Urinary bladder (tissue), 4 donors: Measurements from ENCODE around the gene OR52B2. TPM values are rescaled to one million over a fixed set of nuclear protein-coding genes. Genes with fewer than 3 reads are reported as not detected.
"Not testable (repeated sequence)": the region's sequence is repeated elsewhere in the genome, so short reads cannot be mapped to it uniquely, and the experiment has no call there.

Source experiments
- DNase-seq: peaks from one replicate; pipeline ENCODE4 v3.0.0-alpha.2; 2015; ENCODE audit errors: extremely low spot score
- H3K27ac ChIP-seq: one replicate; pipeline ENCODE4 v1.5.1; 2013; ENCODE audit warnings: low read depth, mild to moderate bottlenecking, moderate library complexity
- H3K36me3 ChIP-seq: one replicate; pipeline ENCODE4 v1.6.1; 2013; ENCODE audit warnings: mild to moderate bottlenecking, moderate library complexity; ENCODE audit not compliant: insufficient read depth
- H3K4me1 ChIP-seq: one replicate; pipeline ENCODE4 v1.6.1; 2013; ENCODE audit warnings: mild to moderate bottlenecking, moderate library complexity; ENCODE audit not compliant: insufficient read depth
- H3K4me3 ChIP-seq: one replicate; pipeline ENCODE4 v1.5.1; 2013; ENCODE audit warnings: low read depth, low read length
- WGBS: extraction: QIAGEN DNeasy Blood & Tissue Kit; methylation state at CpG from one replicate; pipeline ENCODE4 v1.1.7; 2013; 5-methylcytosine and 5-hydroxymethylcytosine counted together
- polyA plus RNA-seq: library from polyadenylated mRNA; stranded (reverse); fragments of 200-250 nt; gene quantifications from one replicate; pipeline ENCODE4 v1.2.3, GENCODE V29; 2013
- total RNA-seq: library from RNA; depleted of rRNA; stranded (reverse); fragments of >200 nt; gene quantifications from one replicate; pipeline ENCODE4 v1.2.3, GENCODE V29; 2014
- donor health status: healthy with polysubstance abuse.
- donor health status: healthy.

The OR52B2 gene
- total and polyA plus RNA-seq, 2 donors: not detected

- no peaks in the 10 kb centered on the region for H3K4me1 ChIP-seq
- H3K4me3 ChIP-seq: no peak within 1 kb of the TSS
- no peaks in the 10 kb centered on the region for H3K36me3 ChIP-seq
- no peak for DNase-seq
- 98% methylated on average over 5 of the region's 5 CpGs for WGBS
- H3K27ac ChIP-seq: no peak within 1 kb of the TSS
Observed at GRCh38 chr11:6199174-6199810, 29.2 kb upstream of the OR52B2 start, which contains the start of gene OR52W1. TSS of gene OR52W1 (plus strand) at chr11:6199224. CDS start at chr11:6199224, 0 bp downstream.

GRCh38 chr11:6197466-6198200 is 27.5 kb upstream of the OR52B2 start:
- WGBS: 78% methylated on average over 4 of the region's 4 CpGs
- no peaks in the 10 kb centered on the region for H3K36me3 ChIP-seq
- H3K4me3 ChIP-seq: no peak overlapping the region
- no peak overlapping the region for H3K27ac ChIP-seq
- DNase-seq: no peak
- no peaks in the 10 kb centered on the region for H3K4me1 ChIP-seq

GRCh38 chr11:6196396-6196795 is 26.3 kb upstream of the OR52B2 start:
- no peak for DNase-seq
- Histone ChIP-seq H3K4me3 (no peak overlapping the region), H3K27ac (no peak overlapping the region), H3K4me1 (no peaks in the 10 kb centered on the region), H3K36me3 (no peaks in the 10 kb centered on the region)
- WGBS: 33% methylated on average over 4 of the region's 4 CpGs

- 69% methylated on average over 1 of the region's 1 CpG for WGBS
Observed at GRCh38 chr11:6194065-6194581, 24.0 kb upstream of the OR52B2 start.

GRCh38 chr11:6191742-6192141 is 21.6 kb upstream of the OR52B2 start:
- no peak overlapping the region for H3K4me3 ChIP-seq
- DNase-seq: no peak

More at GRCh38 chr11:6194065-6194581, 24.0 kb upstream of the OR52B2 start:
- no peak overlapping the region for H3K4me3 ChIP-seq
- H3K27ac ChIP-seq: no peak overlapping the region
- no peak for DNase-seq
- H3K36me3 ChIP-seq: no peaks in the 10 kb centered on the region
- no peaks in the 10 kb centered on the region for H3K4me1 ChIP-seq

GRCh38 chr11:6175440-6175839 is 5.3 kb upstream of the OR52B2 start:
- peaks cover 1% of the 10 kb centered on the region for H3K36me3 ChIP-seq
- no peak for DNase-seq
- H3K4me3 ChIP-seq: no peak overlapping the region
- H3K27ac ChIP-seq: no peak overlapping the region
- 56% methylated on average over 2 of the region's 2 CpGs for WGBS
- no peaks in the 10 kb centered on the region for H3K4me1 ChIP-seq

More at GRCh38 chr11:6191742-6192141, 21.6 kb upstream of the OR52B2 start:
- no peaks in the 10 kb centered on the region for H3K4me1 ChIP-seq
- no peaks in the 10 kb centered on the region for H3K36me3 ChIP-seq
- H3K27ac ChIP-seq: no peak overlapping the region

GRCh38 chr11:6156628-6157359 is 13.3 kb downstream of the OR52B2 start:
- H3K4me1 ChIP-seq: no peaks in the 10 kb centered on the region
- no peak for DNase-seq
- H3K4me3 ChIP-seq: no peak overlapping the region
- no peak overlapping the region for H3K27ac ChIP-seq
- no peaks in the 10 kb centered on the region for H3K36me3 ChIP-seq
- 78% methylated on average over 7 of the region's 7 CpGs for WGBS

GRCh38 chr11:6152126-6152525 is 18.0 kb downstream of the OR52B2 start:
- Histone ChIP-seq H3K4me3 (no peak overlapping the region), H3K4me1 (no peaks in the 10 kb centered on the region), H3K36me3 (no peaks in the 10 kb centered on the region), H3K27ac (no peak overlapping the region)
- no peak for DNase-seq
- WGBS: 89% methylated on average over 2 of the region's 2 CpGs

GRCh38 chr11:6151117-6151516 is 19.0 kb downstream of the OR52B2 start:
- no peaks in the 10 kb centered on the region for H3K36me3 ChIP-seq
- WGBS: 19% methylated on average over 1 of the region's 1 CpG
- DNase-seq: no peak
- H3K4me3 ChIP-seq: no peak overlapping the region
- no peaks in the 10 kb centered on the region for H3K4me1 ChIP-seq
- H3K27ac ChIP-seq: no peak overlapping the region

GRCh38 chr11:6143737-6144136 is 26.4 kb downstream of the OR52B2 start:
- not testable (repeated sequence) for H3K4me1 ChIP-seq, H3K4me3 ChIP-seq, H3K36me3 ChIP-seq, DNase-seq, H3K27ac ChIP-seq
- WGBS: 74% methylated on average over 17 of the region's 21 CpGs

GRCh38 chr11:6142936-6143335 is 27.2 kb downstream of the OR52B2 start:
- H3K27ac ChIP-seq: no peak overlapping the region
- H3K4me1 ChIP-seq: no peaks in the 10 kb centered on the region
- no peaks in the 10 kb centered on the region for H3K36me3 ChIP-seq
- H3K4me3 ChIP-seq: no peak overlapping the region
- DNase-seq: no peak

- not testable (repeated sequence) for H3K27ac ChIP-seq
Observed at GRCh38 chr11:6135936-6136335, 34.2 kb downstream of the OR52B2 start.

GRCh38 chr11:6132431-6132830 is 37.7 kb downstream of the OR52B2 start:
- no peak overlapping the region for H3K27ac ChIP-seq
- H3K4me3 ChIP-seq: no peak overlapping the region
- no peaks in the 10 kb centered on the region for H3K36me3 ChIP-seq
- H3K4me1 ChIP-seq: no peaks in the 10 kb centered on the region
- DNase-seq: no peak
- 92% methylated on average over 1 of the region's 1 CpG for WGBS

More at GRCh38 chr11:6135936-6136335, 34.2 kb downstream of the OR52B2 start:
- not testable (repeated sequence) for DNase-seq, H3K4me3 ChIP-seq, H3K4me1 ChIP-seq, H3K36me3 ChIP-seq
- 31% methylated on average over 2 of the region's 2 CpGs for WGBS
